Measurements from ENCODE around the gene BOK. TPM values are rescaled to one million over a fixed set of nuclear protein-coding genes. Genes with fewer than 3 reads are reported as not detected.

Gene BOK
- total and polyA plus RNA-seq, 10 of the 15 experiments (the other 5 are each of a cell fraction or from before 2014, with no cell fraction given), result 0.04 to 0.15 (median 0.12) TPM; not detected in 7

DNA sequence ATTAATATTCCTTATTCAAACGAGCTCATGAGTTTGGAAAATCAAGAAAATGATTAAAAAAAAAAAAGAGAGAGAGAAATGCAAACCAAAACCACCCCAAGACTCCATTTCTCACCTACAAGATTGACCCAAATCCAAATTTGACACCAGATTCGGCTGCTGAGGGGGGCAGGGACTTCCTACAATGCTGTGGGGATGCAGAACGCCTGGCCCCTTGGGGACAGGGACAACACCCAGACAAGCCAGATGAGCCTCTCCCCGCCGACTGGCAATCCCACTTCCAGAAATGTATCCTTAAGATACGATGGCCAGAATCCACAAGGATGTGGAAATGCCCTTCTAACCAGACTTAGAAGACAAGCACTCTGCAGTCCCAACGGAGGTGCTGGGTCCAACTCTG is 20.7 kb downstream of the BOK start:
- DNase-seq (ENCODE audit: low read depth, low spot score), result no peak
- no peak overlapping the region for H3K9ac ChIP-seq (ENCODE audit: control insufficient read depth, insufficient read depth, low read length)
- no peak for FAIRE-seq
- H3K79me2 ChIP-seq (ENCODE audit: control insufficient read depth, insufficient read depth, low read length), result no peaks in the 10 kb centered on the region
- SMC1A ChIA-PET (ENCODE audit: uncharacterized antibody, unreplicated experiment), result no interaction called here
- H3K4me1 ChIP-seq (ENCODE audit: control insufficient read depth, insufficient read depth, low read length), result no peaks in the 10 kb centered on the region
- in situ Hi-C loops (cut with MboI), result no loop called here
- H3K27ac ChIP-seq (ENCODE audit: control insufficient read depth, insufficient read depth), result no peak overlapping the region
- no peaks in the 10 kb centered on the region; the same call in 2 of the 3 replicates for H3K9me3 ChIP-seq (replicated peaks; ENCODE audit: control insufficient read depth, insufficient read depth, low read length)
- H3K27me3 ChIP-seq (replicated peaks in 1 of 2; ENCODE audit: control insufficient read depth in 2 of 2, insufficient read depth in 2 of 2, low read length in 1 of 2), result no peaks in the 10 kb centered on the region
- H3K36me3 ChIP-seq (ENCODE audit: control insufficient read depth in 2 of 2, insufficient read depth in 2 of 2, low read length in 1 of 2), result peaks cover 3 to 9% of the 10 kb centered on the region in 2 experiments; a peak in 3 of 4 replicates
- no peaks in the 10 kb centered on the region for H4K20me1 ChIP-seq (ENCODE audit: control insufficient read depth, insufficient read depth)
- H2AFZ ChIP-seq (ENCODE audit: control insufficient read depth, low read depth, low read length), result no peak overlapping the region
- CTCF ChIA-PET, result no interaction called here
- RAD21 ChIA-PET (ENCODE audit: unreplicated experiment), result interaction anchor here (0.6 kb wide), 1 partner anchor 680 kb away, joined by 3 read pairs; no protein-coding TSS in a partner anchor
- no peak overlapping the region for H3K4me3 ChIP-seq
- intact Hi-C loops (cut with micrococcal nuclease; ENCODE audit: unreplicated experiment), result no loop called here
- no peak overlapping the region for H3K4me2 ChIP-seq (ENCODE audit: control insufficient read depth, insufficient read depth)
- POLR2A ChIA-PET, result no interaction called here
- ATAC-seq, result no peak
- 76% methylated on average over 7 of the region's 7 CpGs for WGBS (ENCODE audit: insufficient coverage, insufficient replicate concordance, low lambda C conversion rate, missing lambda C conversion rate)
- BruUV-seq (replicated peaks), result no TSS peak
- TF ChIP-seq RFX5 (IDR thresholded peaks at IDR 0.05; ENCODE audit: low read depth, low read length) (no peak), ELK1 (IDR thresholded peaks at IDR 0.05; ENCODE audit: low read depth, low read length) (no peak), JUND (IDR thresholded peaks at IDR 0.05; ENCODE audit: low read depth, low read length) (no peak), ZBED1 (IDR thresholded peaks at IDR 0.05; ENCODE audit: borderline replicate concordance) (no peak), ETV6 (conservative IDR thresholded peaks at IDR 0.05 in 1 of 2, IDR thresholded peaks at IDR 0.05 in 1 of 2; ENCODE audit: borderline replicate concordance in 1 of 2, low read depth in 1 of 2) (no peak), ZNF384 (IDR thresholded peaks at IDR 0.05; ENCODE audit: borderline replicate concordance, low read depth, low read length) (no peak), RAD51 (IDR thresholded peaks at IDR 0.05) (no peak)
- TF ChIP-seq, protein P1, sequence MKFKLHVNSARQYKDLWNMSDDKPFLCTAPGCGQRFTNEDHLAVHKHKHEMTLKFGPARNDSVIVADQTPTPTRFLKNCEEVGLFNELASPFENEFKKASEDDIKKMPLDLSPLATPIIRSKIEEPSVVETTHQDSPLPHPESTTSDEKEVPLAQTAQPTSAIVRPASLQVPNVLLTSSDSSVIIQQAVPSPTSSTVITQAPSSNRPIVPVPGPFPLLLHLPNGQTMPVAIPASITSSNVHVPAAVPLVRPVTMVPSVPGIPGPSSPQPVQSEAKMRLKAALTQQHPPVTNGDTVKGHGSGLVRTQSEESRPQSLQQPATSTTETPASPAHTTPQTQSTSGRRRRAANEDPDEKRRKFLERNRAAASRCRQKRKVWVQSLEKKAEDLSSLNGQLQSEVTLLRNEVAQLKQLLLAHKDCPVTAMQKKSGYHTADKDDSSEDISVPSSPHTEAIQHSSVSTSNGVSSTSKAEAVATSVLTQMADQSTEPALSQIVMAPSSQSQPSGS (IDR thresholded peaks at IDR 0.05; ENCODE audit: low read length), result no peak
- TF ChIP-seq, protein P2, sequence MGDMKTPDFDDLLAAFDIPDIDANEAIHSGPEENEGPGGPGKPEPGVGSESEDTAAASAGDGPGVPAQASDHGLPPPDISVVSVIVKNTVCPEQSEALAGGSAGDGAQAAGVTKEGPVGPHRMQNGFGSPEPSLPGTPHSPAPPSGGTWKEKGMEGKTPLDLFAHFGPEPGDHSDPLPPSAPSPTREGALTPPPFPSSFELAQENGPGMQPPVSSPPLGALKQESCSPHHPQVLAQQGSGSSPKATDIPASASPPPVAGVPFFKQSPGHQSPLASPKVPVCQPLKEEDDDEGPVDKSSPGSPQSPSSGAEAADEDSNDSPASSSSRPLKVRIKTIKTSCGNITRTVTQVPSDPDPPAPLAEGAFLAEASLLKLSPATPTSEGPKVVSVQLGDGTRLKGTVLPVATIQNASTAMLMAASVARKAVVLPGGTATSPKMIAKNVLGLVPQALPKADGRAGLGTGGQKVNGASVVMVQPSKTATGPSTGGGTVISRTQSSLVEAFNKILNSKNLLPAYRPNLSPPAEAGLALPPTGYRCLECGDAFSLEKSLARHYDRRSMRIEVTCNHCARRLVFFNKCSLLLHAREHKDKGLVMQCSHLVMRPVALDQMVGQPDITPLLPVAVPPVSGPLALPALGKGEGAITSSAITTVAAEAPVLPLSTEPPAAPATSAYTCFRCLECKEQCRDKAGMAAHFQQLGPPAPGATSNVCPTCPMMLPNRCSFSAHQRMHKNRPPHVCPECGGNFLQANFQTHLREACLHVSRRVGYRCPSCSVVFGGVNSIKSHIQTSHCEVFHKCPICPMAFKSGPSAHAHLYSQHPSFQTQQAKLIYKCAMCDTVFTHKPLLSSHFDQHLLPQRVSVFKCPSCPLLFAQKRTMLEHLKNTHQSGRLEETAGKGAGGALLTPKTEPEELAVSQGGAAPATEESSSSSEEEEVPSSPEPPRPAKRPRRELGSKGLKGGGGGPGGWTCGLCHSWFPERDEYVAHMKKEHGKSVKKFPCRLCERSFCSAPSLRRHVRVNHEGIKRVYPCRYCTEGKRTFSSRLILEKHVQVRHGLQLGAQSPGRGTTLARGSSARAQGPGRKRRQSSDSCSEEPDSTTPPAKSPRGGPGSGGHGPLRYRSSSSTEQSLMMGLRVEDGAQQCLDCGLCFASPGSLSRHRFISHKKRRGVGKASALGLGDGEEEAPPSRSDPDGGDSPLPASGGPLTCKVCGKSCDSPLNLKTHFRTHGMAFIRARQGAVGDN (IDR thresholded peaks at IDR 0.05), result no peak
- TF ChIP-seq, protein P3, sequence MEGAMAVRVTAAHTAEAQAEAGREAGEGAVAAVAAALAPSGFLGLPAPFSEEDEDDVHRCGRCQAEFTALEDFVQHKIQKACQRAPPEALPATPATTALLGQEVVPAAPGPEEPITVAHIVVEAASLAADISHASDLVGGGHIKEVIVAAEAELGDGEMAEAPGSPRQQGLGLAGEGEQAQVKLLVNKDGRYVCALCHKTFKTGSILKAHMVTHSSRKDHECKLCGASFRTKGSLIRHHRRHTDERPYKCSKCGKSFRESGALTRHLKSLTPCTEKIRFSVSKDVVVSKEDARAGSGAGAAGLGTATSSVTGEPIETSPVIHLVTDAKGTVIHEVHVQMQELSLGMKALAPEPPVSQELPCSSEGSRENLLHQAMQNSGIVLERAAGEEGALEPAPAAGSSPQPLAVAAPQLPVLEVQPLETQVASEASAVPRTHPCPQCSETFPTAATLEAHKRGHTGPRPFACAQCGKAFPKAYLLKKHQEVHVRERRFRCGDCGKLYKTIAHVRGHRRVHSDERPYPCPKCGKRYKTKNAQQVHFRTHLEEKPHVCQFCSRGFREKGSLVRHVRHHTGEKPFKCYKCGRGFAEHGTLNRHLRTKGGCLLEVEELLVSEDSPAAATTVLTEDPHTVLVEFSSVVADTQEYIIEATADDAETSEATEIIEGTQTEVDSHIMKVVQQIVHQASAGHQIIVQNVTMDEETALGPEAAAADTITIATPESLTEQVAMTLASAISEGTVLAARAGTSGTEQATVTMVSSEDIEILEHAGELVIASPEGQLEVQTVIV (IDR thresholded peaks at IDR 0.05; ENCODE audit: borderline replicate concordance, partially characterized antibody), result no peak

All from GM12878 (cell line).